Endodermal cell (in vitro differentiated cells): ENCODE results near the gene DHRS2. TPM values are rescaled to one million over a fixed set of nuclear protein-coding genes. Genes with fewer than 3 reads are reported as not detected.

ENCODE experiments used
- DNase-seq: peaks from one replicate; pipeline ENCODE4 v3.0.0-alpha.2; 2017
- H3K27ac ChIP-seq: 2 replicates; pipeline ENCODE4 v1.5.1; 2013; ENCODE audit warnings: mild to moderate bottlenecking, low read depth, low read length, moderate library complexity
- H3K27me3 ChIP-seq: 2 replicates; pipeline ENCODE4 v1.6.1; 2013; ENCODE audit warnings: mild to moderate bottlenecking, low read length, moderate library complexity; ENCODE audit not compliant: insufficient read depth, control insufficient read depth, poor library complexity, severe bottlenecking
- H3K36me3 ChIP-seq: 2 replicates; pipeline ENCODE4 v1.7.0; 2013; ENCODE audit warnings: mild to moderate bottlenecking, low read length, moderate library complexity; ENCODE audit not compliant: control insufficient read depth, insufficient read depth
- H3K4me1 ChIP-seq: one replicate; pipeline ENCODE4 v1.7.0; 2013; ENCODE audit warnings: low read length; ENCODE audit not compliant: control insufficient read depth, insufficient read depth
- H3K4me3 ChIP-seq: 2 replicates; pipeline ENCODE4 v1.5.1; 2013; ENCODE audit warnings: mild to moderate bottlenecking, low read length, moderate library complexity
- H3K9ac ChIP-seq: 2 replicates; pipeline ENCODE4 v1.6.1; 2013; ENCODE audit warnings: mild to moderate bottlenecking, low read length, moderate library complexity; ENCODE audit not compliant: poor library complexity, severe bottlenecking; ENCODE audit errors: extremely low read depth
- H3K9me3 ChIP-seq: 2 replicates; pipeline ENCODE4 v1.6.1; 2013; ENCODE audit warnings: mild to moderate bottlenecking, low read length, moderate library complexity; ENCODE audit not compliant: control insufficient read depth
- H3K27ac Mint-ChIP-seq: 2 replicates; pipeline ENCODE4 v1.8.0; 2020; ENCODE audit warnings: mixed read lengths
- H3K27me3 Mint-ChIP-seq: 2 replicates; pipeline ENCODE4 v1.8.0; 2021; ENCODE audit warnings: mild to moderate bottlenecking, mixed read lengths; ENCODE audit not compliant: insufficient read depth
- H3K36me3 Mint-ChIP-seq: 2 replicates; pipeline ENCODE4 v1.8.0; 2020; ENCODE audit warnings: low read depth, mixed read lengths
- H3K4me1 Mint-ChIP-seq: 2 replicates; pipeline ENCODE4 v1.8.0; 2020; ENCODE audit warnings: mixed read lengths
- H3K4me3 Mint-ChIP-seq: 2 replicates; pipeline ENCODE4 v1.8.0; 2020; ENCODE audit warnings: mild to moderate bottlenecking, moderate library complexity, mixed read lengths
- H3K9me3 Mint-ChIP-seq: 2 replicates; pipeline ENCODE4 v1.8.0; 2020; ENCODE audit warnings: mild to moderate bottlenecking, mixed read lengths
- CTCF ChIP-seq: fragments of 200-600 bp; sonication (generic); conservative IDR thresholded peaks from 2 replicates; pipeline ENCODE4 v1.5.0; 2021; ENCODE audit warnings: antibody characterized with exemption, mild to moderate bottlenecking
- WGBS, 2 experiments: methylation state at CpG; one replicate each; pipeline versions ENCODE4 v1.1.5 to v1.1.7; 2013; ENCODE audit warnings: missing lambda C conversion rate in 2 of 2, mixed read lengths in 1 of 2; ENCODE audit not compliant: insufficient coverage in 1 of 2, insufficient read length in 1 of 2; 5-methylcytosine and 5-hydroxymethylcytosine counted together
- total RNA-seq, 2 donors: library from RNA; stranded (reverse); fragmentation: NEBNext Ultra II Directional in 1 of 2; extraction: Animal tissue kit (Norgen Biotek cat#: 25700) in 1 of 2; gene quantifications; 2 replicates in 1 of 2; 3 replicates in 1 of 2; pipeline ENCODE4 v1.2.1, GENCODE V29; 2021

Gene DHRS2
- total RNA-seq, 2 donors from 2014 or later, result 0.66 to 1.2 TPM

- Mint-ChIP-seq H3K36me3 (no peaks in the 10 kb centered on the region), H3K4me1 (no peaks in the 10 kb centered on the region), H3K27ac (no peak overlapping the region), H3K9me3 (peaks cover 6% of the 10 kb centered on the region), H3K4me3 (no peak overlapping the region), H3K27me3 (peaks cover 2% of the 10 kb centered on the region)
- Histone ChIP-seq H3K36me3 (no peaks in the 10 kb centered on the region), H3K4me1 (no peaks in the 10 kb centered on the region), H3K27ac (no peak overlapping the region), H3K4me3 (no peak overlapping the region), H3K27me3 (no peaks in the 10 kb centered on the region), H3K9ac (no peak overlapping the region), H3K9me3 (no peaks in the 10 kb centered on the region)
- TF ChIP-seq CTCF, result no peak
- DNase-seq, result no peak
- WGBS, 2 experiments, result 88% methylated on average over 3 of the region's 3 CpGs; no CpG with 5 or more reads in 1 of the 2 experiments
Measured at GRCh38 chr14:23641915-23642588, 5.9 kb downstream of the DHRS2 start.

GRCh38 chr14:23643533-23644194 is 7.5 kb downstream of the DHRS2 start:
- H3K27ac ChIP-seq, result no peak overlapping the region
- WGBS, 2 experiments, result 86 to 90% methylated on average over 3 of the region's 3 CpGs
- no peak overlapping the region for H3K9ac ChIP-seq
- Mint-ChIP-seq H3K27ac (no peak overlapping the region), H3K4me3 (no peak overlapping the region), H3K9me3 (no peaks in the 10 kb centered on the region), H3K4me1 (no peaks in the 10 kb centered on the region), H3K27me3 (peaks cover 2% of the 10 kb centered on the region), H3K36me3 (no peaks in the 10 kb centered on the region)
- H3K4me3 ChIP-seq, result no peak overlapping the region
- no peaks in the 10 kb centered on the region for H3K27me3 ChIP-seq
- H3K9me3 ChIP-seq, result no peaks in the 10 kb centered on the region
- H3K36me3 ChIP-seq, result no peaks in the 10 kb centered on the region
- TF ChIP-seq CTCF, result no peak
- no peak for DNase-seq
- H3K4me1 ChIP-seq, result no peaks in the 10 kb centered on the region

- Histone ChIP-seq H3K36me3 (no peaks in the 10 kb centered on the region), H3K4me1 (no peaks in the 10 kb centered on the region), H3K4me3 (no peak overlapping the region), H3K9me3 (no peaks in the 10 kb centered on the region), H3K9ac (no peak overlapping the region), H3K27ac (no peak overlapping the region), H3K27me3 (no peaks in the 10 kb centered on the region)
- 88 to 98% methylated on average over 5 of the region's 5 CpGs for WGBS, 2 experiments
- no peaks in the 10 kb centered on the region for H3K36me3 Mint-ChIP-seq
- no peaks in the 10 kb centered on the region for H3K4me1 Mint-ChIP-seq
- H3K4me3 Mint-ChIP-seq, result no peak overlapping the region
- TF ChIP-seq CTCF, result no peak
- H3K27me3 Mint-ChIP-seq, result peaks cover 2% of the 10 kb centered on the region
- no peak for DNase-seq
- no peaks in the 10 kb centered on the region for H3K9me3 Mint-ChIP-seq
- no peak overlapping the region for H3K27ac Mint-ChIP-seq
Measured at GRCh38 chr14:23644195-23644918, 8.2 kb downstream of the DHRS2 start.
